Mucosa of rectum (tissue), 2 donors: ENCODE measurements around the gene NOL4L.

Experiments
- H3K27ac ChIP-seq, 2 donors: one replicate each; pipeline ENCODE4 v1.7.0; 2013; ENCODE audit warnings: inconsistent platforms in 2 of 2, low read depth in 2 of 2, low read length in 2 of 2
- H3K27me3 ChIP-seq, 2 donors: one replicate each; pipeline ENCODE4 v1.7.0; 2013; ENCODE audit warnings: low read length in 2 of 2; ENCODE audit not compliant: control insufficient read depth in 2 of 2, insufficient read depth in 2 of 2
- H3K36me3 ChIP-seq, 2 donors: one replicate each; pipeline ENCODE4 v1.7.0; 2013; ENCODE audit warnings: low read length in 2 of 2; ENCODE audit not compliant: control insufficient read depth in 2 of 2, insufficient read depth in 2 of 2
- H3K4me1 ChIP-seq, 2 donors: one replicate each; pipeline ENCODE4 v1.7.0; 2013; ENCODE audit warnings: low read length in 2 of 2, mild to moderate bottlenecking in 1 of 2; ENCODE audit not compliant: control insufficient read depth in 2 of 2, insufficient read depth in 2 of 2
- H3K4me3 ChIP-seq, 2 donors: one replicate each; pipeline ENCODE4 v1.7.0; 2013; ENCODE audit warnings: low read length in 2 of 2
- H3K9ac ChIP-seq, 2 donors: one replicate each; pipeline ENCODE4 v1.7.0; 2013; ENCODE audit warnings: low read length in 2 of 2, low read depth in 1 of 2, mild to moderate bottlenecking in 1 of 2
- H3K9me3 ChIP-seq, 2 donors: one replicate each; pipeline ENCODE4 v1.7.0; 2013; ENCODE audit warnings: low read length in 2 of 2; ENCODE audit not compliant: control insufficient read depth in 2 of 2
- donor health status: healthy.
- donor health status: Normal muscosa, but diverticular disease.

The NOL4L gene

DNA sequence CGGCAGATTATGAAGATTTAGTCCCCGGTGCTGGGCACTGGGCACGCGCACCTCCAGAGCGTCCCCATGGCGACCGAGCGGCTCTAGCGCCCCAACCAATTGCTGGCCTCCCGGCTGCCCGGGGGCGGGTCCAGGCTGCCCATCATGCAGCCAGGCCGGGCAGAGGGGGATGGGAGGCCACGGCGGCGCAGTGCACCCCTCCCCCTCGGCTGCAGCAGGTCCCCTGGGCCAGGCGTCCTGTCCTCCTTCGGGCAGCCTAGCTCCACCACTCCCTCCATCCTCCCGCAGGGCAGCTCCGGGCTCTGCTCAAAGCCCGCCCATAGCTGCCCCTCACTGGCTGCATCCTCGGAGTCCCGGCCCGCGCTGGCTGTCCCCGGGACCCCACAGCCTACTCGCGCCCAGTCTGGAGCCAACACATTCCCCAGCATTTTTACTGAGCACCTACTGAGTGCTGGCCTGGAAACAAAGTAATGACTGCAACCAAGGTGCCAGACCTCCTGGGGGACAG, 127.6 kb downstream of the NOL4L start:
- Histone ChIP-seq H3K4me3 (no peak overlapping the region), H3K9ac (no peak overlapping the region)

DNA sequence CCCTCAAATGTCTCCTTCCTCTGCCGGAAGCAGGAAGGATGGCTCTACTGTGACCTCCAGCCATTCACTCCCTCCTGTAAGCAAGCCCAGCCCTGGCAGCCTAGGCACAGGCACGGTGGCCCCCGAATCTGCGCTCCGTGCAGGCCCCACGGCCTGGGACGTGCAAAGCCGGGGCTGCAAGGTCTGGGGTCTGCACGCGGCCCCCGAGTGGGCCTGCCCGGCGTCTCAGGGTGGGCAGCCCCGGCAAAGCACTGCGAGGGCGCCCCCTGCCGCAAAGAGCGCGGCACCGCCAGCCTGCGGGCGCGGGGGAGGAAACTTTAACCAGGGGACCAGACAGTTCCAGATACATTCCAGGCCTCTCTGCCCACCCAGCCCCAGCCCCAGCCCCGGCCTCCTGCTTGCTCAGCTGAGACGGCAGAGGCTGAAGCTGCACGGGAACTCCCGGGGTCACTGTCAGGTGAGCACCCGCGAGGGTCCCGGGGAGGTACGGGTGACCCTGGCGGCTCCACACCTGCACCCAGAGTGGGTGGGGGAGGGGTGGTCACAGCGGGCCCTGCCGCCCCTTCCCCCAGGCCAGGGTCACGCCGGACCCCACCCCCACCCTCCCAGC, 128.2 kb downstream of the NOL4L start:
- Histone ChIP-seq H3K36me3 (peaks cover 50 to 57% of the 10 kb centered on the region in 2 donors), H3K27ac (no peak overlapping the region), H3K9me3 (no peaks in the 10 kb centered on the region), H3K27me3 (no peaks in the 10 kb centered on the region), H3K4me1 (peaks cover 0 to 5% of the 10 kb centered on the region in 2 donors), H3K9ac (no peak overlapping the region), H3K4me3 (peak overlapping the region in 1 of 2 donors; percentile 7)

More for the DNA sequence above, 127.6 kb downstream of the NOL4L start:
- no peaks in the 10 kb centered on the region for H3K9me3 ChIP-seq
- H3K4me1 ChIP-seq, result peaks cover 0 to 9% of the 10 kb centered on the region in 2 donors
- peaks cover 46 to 52% of the 10 kb centered on the region in 2 donors for H3K36me3 ChIP-seq
- H3K27me3 ChIP-seq, result no peaks in the 10 kb centered on the region
- no peak overlapping the region for H3K27ac ChIP-seq

DNA sequence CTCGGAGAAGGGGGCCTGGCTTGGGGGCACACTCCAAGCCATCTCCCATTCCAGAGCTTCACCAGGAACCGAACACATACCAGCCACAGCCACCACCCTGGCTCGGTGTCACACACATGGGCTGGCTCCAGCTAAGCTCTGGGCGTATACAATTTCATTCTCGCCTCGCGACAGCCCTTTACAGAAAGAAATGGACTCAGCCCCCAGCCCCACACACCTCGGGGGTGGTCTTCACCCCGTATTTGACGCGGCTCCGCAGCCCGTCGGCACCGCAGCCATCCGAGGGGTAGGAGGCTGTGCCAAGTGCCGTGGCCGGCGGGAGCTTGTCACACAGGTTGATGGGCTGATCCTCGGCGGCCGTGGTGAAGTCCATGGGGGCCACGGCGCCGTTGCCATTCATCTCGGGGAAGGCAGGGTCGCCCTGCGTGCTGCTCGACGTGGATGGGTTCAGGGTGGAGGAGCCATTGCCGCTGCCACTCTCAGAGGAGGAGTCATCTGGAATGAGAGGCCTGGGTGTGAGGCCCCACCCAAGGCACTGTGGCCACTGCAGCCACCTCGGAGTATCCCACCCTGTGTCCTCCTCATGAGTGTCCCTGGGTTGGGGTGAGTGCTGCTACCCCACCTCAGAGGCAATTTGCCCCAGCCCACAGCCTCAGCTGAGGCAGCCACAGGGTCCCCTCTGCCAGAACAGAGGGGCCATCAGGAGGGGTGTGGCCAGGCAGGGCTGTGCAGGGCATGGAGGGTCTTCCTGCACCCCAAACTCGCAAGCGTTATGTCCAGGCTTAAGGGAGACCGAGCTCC, 129.0 kb downstream of the NOL4L start:
- Histone ChIP-seq H3K27me3 (no peaks in the 10 kb centered on the region), H3K36me3 (peaks cover 56 to 64% of the 10 kb centered on the region in 2 donors), H3K4me1 (peaks cover 0 to 5% of the 10 kb centered on the region in 2 donors), H3K27ac (no peak overlapping the region), H3K4me3 (no peak overlapping the region), H3K9me3 (no peaks in the 10 kb centered on the region), H3K9ac (no peak overlapping the region)

DNA sequence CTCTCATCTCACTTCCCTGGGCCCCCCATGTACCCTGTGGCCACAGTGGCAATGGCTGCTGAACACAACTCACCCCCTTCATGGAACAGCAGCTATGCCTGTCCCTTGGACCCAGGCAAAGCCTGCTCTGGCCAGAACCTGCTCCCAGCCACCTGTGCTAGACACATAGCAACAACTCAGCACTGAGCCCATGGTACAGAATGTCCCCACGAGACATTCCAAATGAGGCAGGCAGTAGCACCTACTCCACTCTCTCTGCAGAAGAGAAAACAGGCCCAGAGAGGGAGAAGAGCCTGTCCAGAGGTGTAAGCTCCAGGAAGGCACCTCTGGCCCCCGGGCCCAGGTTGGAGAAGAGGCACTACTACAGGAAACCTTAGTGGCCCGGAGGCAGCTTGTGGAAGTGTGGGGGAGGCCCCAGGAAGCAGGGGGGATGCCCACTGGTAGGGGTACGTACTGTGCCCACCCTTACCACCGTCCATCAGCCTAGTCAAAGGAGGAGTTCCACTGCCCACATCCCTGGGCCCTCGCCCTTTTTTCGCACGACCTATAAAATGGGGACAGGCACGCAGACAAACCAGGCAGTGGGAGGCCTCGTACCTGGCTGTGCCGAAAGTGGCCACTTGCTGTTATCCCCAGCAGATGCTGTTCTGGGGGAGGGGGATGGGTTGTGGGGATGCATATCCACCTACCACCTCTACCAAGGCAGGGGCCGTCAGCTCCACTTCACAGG, 129.8 kb downstream of the NOL4L start:
- no peak overlapping the region for H3K27ac ChIP-seq
- H3K9ac ChIP-seq, result no peak overlapping the region
- no peak overlapping the region for H3K4me3 ChIP-seq
- H3K9me3 ChIP-seq, result no peaks in the 10 kb centered on the region
- peaks cover 0 to 5% of the 10 kb centered on the region in 2 donors for H3K4me1 ChIP-seq
- peaks cover 63 to 66% of the 10 kb centered on the region in 2 donors for H3K36me3 ChIP-seq
- no peaks in the 10 kb centered on the region for H3K27me3 ChIP-seq

DNA sequence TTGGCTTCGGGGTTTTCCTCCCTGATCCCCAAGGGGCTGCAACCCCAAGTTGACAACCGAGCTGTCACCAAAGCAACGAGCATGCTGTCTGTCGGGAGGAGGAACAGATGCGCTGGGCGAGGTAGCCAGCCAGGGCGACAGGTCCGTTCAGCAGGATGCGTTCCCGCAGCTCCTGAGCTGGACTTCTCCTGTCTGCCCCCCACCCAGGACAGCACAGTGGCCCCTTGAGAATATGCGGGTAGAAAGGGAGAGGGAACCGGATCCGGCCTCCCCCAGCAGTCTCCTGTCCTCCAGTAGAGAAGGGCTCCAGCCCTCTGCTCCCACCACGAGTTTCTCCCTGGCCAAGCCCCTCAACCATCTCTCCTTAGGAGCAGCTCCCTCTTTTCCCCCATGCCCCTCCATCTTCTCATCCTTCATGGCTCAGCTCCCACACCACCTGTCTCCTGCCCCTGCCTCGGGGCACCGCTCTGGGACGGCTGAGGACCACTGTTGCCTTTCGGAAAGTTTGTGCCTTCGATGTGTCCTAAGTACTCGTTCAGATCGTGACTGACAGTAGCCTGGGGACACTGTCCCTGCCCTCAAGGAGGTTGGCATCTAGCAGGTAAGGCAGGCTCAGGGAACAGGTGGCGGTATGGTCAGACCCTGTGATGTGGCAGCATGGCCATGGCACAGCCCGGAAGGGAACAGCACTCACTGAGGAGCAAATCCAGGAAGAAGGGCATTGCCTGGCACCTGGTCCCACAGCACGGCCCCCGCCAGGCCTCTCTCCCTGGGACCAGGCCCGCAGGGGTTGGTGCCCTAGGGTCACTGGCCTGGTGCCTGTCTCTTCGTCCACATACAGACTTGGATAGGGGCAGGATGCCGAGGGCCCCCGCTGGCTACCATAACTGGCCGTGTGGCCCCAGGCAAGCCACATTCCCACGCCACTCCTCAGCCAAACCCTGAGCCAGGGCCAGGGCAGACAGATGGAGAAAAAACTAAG, 130.7 kb downstream of the NOL4L start:
- peaks cover 64 to 67% of the 10 kb centered on the region in 2 donors for H3K36me3 ChIP-seq
- H3K9ac ChIP-seq, result no peak overlapping the region
- H3K27ac ChIP-seq, result no peak overlapping the region
- no peaks in the 10 kb centered on the region for H3K9me3 ChIP-seq
- no peak overlapping the region for H3K4me3 ChIP-seq
- H3K4me1 ChIP-seq, result peaks cover 0 to 5% of the 10 kb centered on the region in 2 donors
- no peaks in the 10 kb centered on the region for H3K27me3 ChIP-seq

DNA sequence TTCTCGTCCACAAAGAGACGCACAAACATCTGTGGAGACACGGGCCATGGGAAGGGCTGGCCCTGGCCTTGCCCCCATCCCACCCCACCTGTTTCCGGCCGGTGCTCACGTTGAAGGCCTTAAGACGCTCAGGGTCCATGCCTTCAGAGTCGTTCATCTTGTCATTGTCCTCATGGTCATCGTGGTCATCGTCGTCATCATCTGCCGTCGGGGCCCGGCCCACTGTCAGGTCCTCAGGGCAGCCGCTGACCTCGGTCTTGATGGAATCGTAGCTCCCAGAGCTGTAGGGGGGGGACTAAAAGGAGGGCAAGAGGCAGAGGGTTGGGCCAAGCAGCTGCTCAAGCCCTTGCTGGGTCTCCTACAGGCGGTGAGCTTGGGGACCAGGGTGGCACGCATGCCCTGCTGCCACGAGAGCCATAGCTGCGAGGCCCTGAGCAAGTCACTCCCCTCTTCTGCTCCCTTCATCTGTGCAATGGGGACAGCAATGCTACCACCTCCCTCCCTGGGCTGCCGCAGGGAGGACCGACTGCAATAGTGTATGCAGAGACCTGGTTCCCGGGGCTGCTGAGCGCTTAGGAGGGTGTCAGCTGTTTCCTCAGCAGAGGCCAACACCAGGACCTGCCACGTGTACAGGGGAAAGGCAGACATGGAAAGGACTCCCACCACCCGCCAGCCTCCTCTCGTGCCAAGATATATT, 131.5 kb downstream of the NOL4L start:
- H3K9ac ChIP-seq, result no peak overlapping the region
- H3K27ac ChIP-seq, result no peak overlapping the region
- H3K36me3 ChIP-seq, result peaks cover 64 to 74% of the 10 kb centered on the region in 2 donors
- H3K4me3 ChIP-seq, result no peak overlapping the region
- H3K4me1 ChIP-seq, result peaks cover under 1 to 5% of the 10 kb centered on the region in 2 donors
- no peaks in the 10 kb centered on the region for H3K27me3 ChIP-seq
- no peaks in the 10 kb centered on the region for H3K9me3 ChIP-seq

DNA sequence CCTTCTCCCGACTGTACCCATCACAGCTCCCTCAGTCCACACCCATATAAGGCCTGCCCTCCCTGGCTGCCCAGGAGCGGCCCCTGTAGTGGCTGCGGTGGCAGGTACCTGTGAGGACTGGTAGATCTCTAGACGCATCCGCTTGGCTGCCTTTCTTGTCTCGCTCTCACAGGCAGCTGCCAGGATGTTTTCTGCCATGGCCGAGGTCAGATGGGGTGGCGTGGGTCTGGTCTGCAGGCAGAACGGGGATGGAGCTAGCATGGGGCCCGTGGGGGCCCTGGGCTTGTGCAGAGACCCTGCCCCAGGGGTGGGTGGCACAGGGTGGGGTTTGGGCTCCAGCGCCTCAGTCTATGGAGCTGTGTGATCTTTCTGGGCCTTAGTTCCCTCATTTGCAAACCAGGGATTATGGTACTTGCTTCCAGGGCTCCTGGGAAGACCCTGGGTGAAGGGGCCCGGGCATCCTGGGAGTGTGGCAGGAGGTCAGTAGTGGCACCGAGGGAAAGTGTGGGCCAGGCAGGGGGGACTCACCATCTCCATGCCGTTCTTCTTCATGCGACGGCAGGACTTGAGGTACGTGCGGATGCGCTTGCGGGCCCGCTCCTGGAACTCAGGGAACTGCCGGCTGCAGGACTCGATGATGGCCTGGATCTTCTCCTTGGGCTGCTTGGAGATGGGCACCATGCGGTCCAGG, 132.2 kb downstream of the NOL4L start:
- Histone ChIP-seq H3K9me3 (no peaks in the 10 kb centered on the region), H3K4me1 (peaks cover 5 to 10% of the 10 kb centered on the region in 2 donors), H3K27me3 (no peaks in the 10 kb centered on the region), H3K27ac (no peak overlapping the region), H3K4me3 (no peak overlapping the region), H3K36me3 (peaks cover 66 to 80% of the 10 kb centered on the region in 2 donors), H3K9ac (no peak overlapping the region)

DNA sequence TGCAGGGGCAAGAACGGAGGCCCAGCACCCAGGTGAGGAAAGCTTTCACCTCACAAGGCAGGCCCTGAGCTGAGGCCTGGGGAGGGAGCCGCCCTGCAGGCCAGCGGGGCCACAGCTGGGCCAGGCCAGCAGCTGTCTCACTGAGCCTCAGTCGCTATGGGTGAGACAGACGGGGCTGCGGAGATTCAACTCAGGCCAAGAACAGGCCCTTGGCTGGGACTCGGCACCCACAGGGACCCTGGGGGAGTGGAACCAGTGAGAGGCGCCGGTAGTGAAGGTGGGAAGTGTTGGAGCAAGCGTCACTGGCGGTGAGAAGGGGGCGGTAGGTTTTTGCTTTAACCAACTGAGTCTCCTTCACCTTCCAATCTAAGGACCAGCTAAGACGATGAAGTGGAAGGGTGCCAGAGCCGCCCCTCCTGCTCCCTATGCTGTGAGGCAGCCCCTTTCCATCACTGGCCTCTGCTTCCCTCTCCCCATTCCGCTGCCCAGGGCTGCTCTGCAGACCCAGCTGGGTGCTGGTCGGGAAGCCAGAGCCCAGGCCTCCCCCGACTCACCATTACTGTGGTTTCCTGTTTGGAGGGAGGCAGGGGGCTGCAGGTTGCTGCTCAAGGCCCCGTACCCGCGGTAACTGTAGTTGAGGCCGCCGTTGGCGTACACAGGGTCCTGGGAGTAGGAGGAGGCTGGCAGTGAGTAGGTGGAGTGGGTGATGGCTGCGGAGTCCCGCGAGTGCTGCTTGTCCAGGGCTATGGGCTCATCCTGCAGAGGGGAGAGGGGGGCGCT, 133.3 kb downstream of the NOL4L start:
- Histone ChIP-seq H3K9ac (no peak overlapping the region), H3K9me3 (no peaks in the 10 kb centered on the region), H3K36me3 (peaks cover 73 to 89% of the 10 kb centered on the region in 2 donors), H3K27me3 (no peaks in the 10 kb centered on the region), H3K4me1 (peaks cover 5 to 6% of the 10 kb centered on the region in 2 donors), H3K4me3 (no peak overlapping the region), H3K27ac (no peak overlapping the region)
